Endodermal cell (in vitro differentiated cells): ENCODE results near the gene CAMTA1. TPM values are rescaled to one million over a fixed set of nuclear protein-coding genes. Genes with fewer than 3 reads are reported as not detected.

ENCODE experiments used
- DNase-seq: peaks from one replicate; pipeline ENCODE4 v3.0.0-alpha.2; 2017
- H3K27ac ChIP-seq: 2 replicates; pipeline ENCODE4 v1.5.1; 2013; ENCODE audit warnings: mild to moderate bottlenecking, low read depth, low read length, moderate library complexity
- H3K27me3 ChIP-seq: 2 replicates; pipeline ENCODE4 v1.6.1; 2013; ENCODE audit warnings: mild to moderate bottlenecking, low read length, moderate library complexity; ENCODE audit not compliant: insufficient read depth, control insufficient read depth, poor library complexity, severe bottlenecking
- H3K36me3 ChIP-seq: 2 replicates; pipeline ENCODE4 v1.7.0; 2013; ENCODE audit warnings: mild to moderate bottlenecking, low read length, moderate library complexity; ENCODE audit not compliant: control insufficient read depth, insufficient read depth
- H3K4me1 ChIP-seq: one replicate; pipeline ENCODE4 v1.7.0; 2013; ENCODE audit warnings: low read length; ENCODE audit not compliant: control insufficient read depth, insufficient read depth
- H3K4me3 ChIP-seq: 2 replicates; pipeline ENCODE4 v1.5.1; 2013; ENCODE audit warnings: mild to moderate bottlenecking, low read length, moderate library complexity
- H3K9ac ChIP-seq: 2 replicates; pipeline ENCODE4 v1.6.1; 2013; ENCODE audit warnings: mild to moderate bottlenecking, low read length, moderate library complexity; ENCODE audit not compliant: poor library complexity, severe bottlenecking; ENCODE audit errors: extremely low read depth
- H3K9me3 ChIP-seq: 2 replicates; pipeline ENCODE4 v1.6.1; 2013; ENCODE audit warnings: mild to moderate bottlenecking, low read length, moderate library complexity; ENCODE audit not compliant: control insufficient read depth
- H3K27ac Mint-ChIP-seq: 2 replicates; pipeline ENCODE4 v1.8.0; 2020; ENCODE audit warnings: mixed read lengths
- H3K27me3 Mint-ChIP-seq: 2 replicates; pipeline ENCODE4 v1.8.0; 2021; ENCODE audit warnings: mild to moderate bottlenecking, mixed read lengths; ENCODE audit not compliant: insufficient read depth
- H3K36me3 Mint-ChIP-seq: 2 replicates; pipeline ENCODE4 v1.8.0; 2020; ENCODE audit warnings: low read depth, mixed read lengths
- H3K4me1 Mint-ChIP-seq: 2 replicates; pipeline ENCODE4 v1.8.0; 2020; ENCODE audit warnings: mixed read lengths
- H3K4me3 Mint-ChIP-seq: 2 replicates; pipeline ENCODE4 v1.8.0; 2020; ENCODE audit warnings: mild to moderate bottlenecking, moderate library complexity, mixed read lengths
- H3K9me3 Mint-ChIP-seq: 2 replicates; pipeline ENCODE4 v1.8.0; 2020; ENCODE audit warnings: mild to moderate bottlenecking, mixed read lengths
- CTCF ChIP-seq: fragments of 200-600 bp; sonication (generic); conservative IDR thresholded peaks from 2 replicates; pipeline ENCODE4 v1.5.0; 2021; ENCODE audit warnings: antibody characterized with exemption, mild to moderate bottlenecking
- WGBS, 2 experiments: methylation state at CpG; one replicate each; pipeline versions ENCODE4 v1.1.5 to v1.1.7; 2013; ENCODE audit warnings: missing lambda C conversion rate in 2 of 2, mixed read lengths in 1 of 2; ENCODE audit not compliant: insufficient coverage in 1 of 2, insufficient read length in 1 of 2; 5-methylcytosine and 5-hydroxymethylcytosine counted together
- total RNA-seq, 2 donors: library from RNA; stranded (reverse); fragmentation: NEBNext Ultra II Directional in 1 of 2; extraction: Animal tissue kit (Norgen Biotek cat#: 25700) in 1 of 2; gene quantifications; 2 replicates in 1 of 2; 3 replicates in 1 of 2; pipeline ENCODE4 v1.2.1, GENCODE V29; 2021

CAMTA1 gene
- total RNA-seq, 2 donors from 2014 or later = 123 to 137 TPM

- Mint-ChIP-seq H3K4me1 (peaks cover 44% of the 10 kb centered on the region), H3K9me3 (no peaks in the 10 kb centered on the region), H3K27me3 (no peaks in the 10 kb centered on the region), H3K27ac (peak overlapping the region; percentile 94), H3K36me3 (peaks cover 11% of the 10 kb centered on the region), H3K4me3 (peak overlapping the region; percentile 86)
- Histone ChIP-seq H3K9me3 (no peaks in the 10 kb centered on the region), H3K36me3 (no peaks in the 10 kb centered on the region), H3K27me3 (no peaks in the 10 kb centered on the region), H3K27ac (no peak overlapping the region), H3K4me1 (peaks cover 8% of the 10 kb centered on the region), H3K4me3 (peak overlapping the region; percentile 85), H3K9ac (peak overlapping the region; percentile 53)
- 0 to 1% methylated on average over 14 to 78 of the region's 78 CpGs for WGBS, 2 experiments
- TF ChIP-seq CTCF = peak; percentile 64
- DNase-seq = peak; percentile 74
Measured at GRCh38 chr1:6785728-6786505, 663 bp downstream of the CAMTA1 start.

- no peak overlapping the region for H3K9ac ChIP-seq
- 80 to 91% methylated on average over 2 of the region's 2 CpGs for WGBS, 2 experiments
- H3K4me3 Mint-ChIP-seq = no peak overlapping the region
Measured at GRCh38 chr1:6788946-6789345, 3.7 kb downstream of the CAMTA1 start.

GRCh38 chr1:6790146-6790545, 4.9 kb downstream of the CAMTA1 start:
- TF ChIP-seq CTCF = no peak
- H3K4me3 Mint-ChIP-seq = no peak overlapping the region
- no peaks in the 10 kb centered on the region for H3K9me3 ChIP-seq
- no peaks in the 10 kb centered on the region for H3K27me3 ChIP-seq
- peaks cover 6% of the 10 kb centered on the region for H3K36me3 ChIP-seq
- H3K27ac Mint-ChIP-seq = no peak overlapping the region
- H3K27me3 Mint-ChIP-seq = no peaks in the 10 kb centered on the region
- no peak for DNase-seq
- 83 to 100% methylated on average over 2 of the region's 2 CpGs for WGBS, 2 experiments
- H3K36me3 Mint-ChIP-seq = peaks cover 13% of the 10 kb centered on the region
- no peak overlapping the region for H3K9ac ChIP-seq
- peaks cover 6% of the 10 kb centered on the region for H3K4me1 ChIP-seq
- no peaks in the 10 kb centered on the region for H3K9me3 Mint-ChIP-seq
- H3K4me3 ChIP-seq = no peak overlapping the region
- H3K27ac ChIP-seq = no peak overlapping the region
- H3K4me1 Mint-ChIP-seq = peaks cover 43% of the 10 kb centered on the region

More at GRCh38 chr1:6788946-6789345, 3.7 kb downstream of the CAMTA1 start:
- Histone ChIP-seq H3K9me3 (no peaks in the 10 kb centered on the region), H3K4me1 (peaks cover 6% of the 10 kb centered on the region), H3K36me3 (peaks cover 6% of the 10 kb centered on the region), H3K27ac (no peak overlapping the region), H3K27me3 (no peaks in the 10 kb centered on the region), H3K4me3 (no peak overlapping the region)
- no peaks in the 10 kb centered on the region for H3K27me3 Mint-ChIP-seq
- H3K36me3 Mint-ChIP-seq = peaks cover 11% of the 10 kb centered on the region
- TF ChIP-seq CTCF = no peak
- no peak for DNase-seq
- H3K27ac Mint-ChIP-seq = no peak overlapping the region
- no peaks in the 10 kb centered on the region for H3K9me3 Mint-ChIP-seq
- peaks cover 43% of the 10 kb centered on the region for H3K4me1 Mint-ChIP-seq
